Sigmoid colon (tissue), 7 donors: ENCODE measurements around the gene MIB1. TPM values are rescaled to one million over a fixed set of nuclear protein-coding genes. Genes with fewer than 3 reads are reported as not detected.

ENCODE experiments used
- DNase-seq: peaks from one replicate; pipeline ENCODE4 v3.0.0-alpha.2; 2019
- H3K27ac ChIP-seq, 4 donors: fragments of 200-600 bp; sonication (generic); one replicate each; pipeline ENCODE4 v1.5.1; 2016 to 2019; ENCODE audit warnings: mild to moderate bottlenecking in 1 of 4
- H3K27me3 ChIP-seq, 3 donors: fragments of 200-600 bp; sonication (generic); one replicate each; pipeline ENCODE4 v1.5.1; 2019; ENCODE audit warnings: mild to moderate bottlenecking in 1 of 3
- H3K36me3 ChIP-seq, 4 donors: fragments of 200-600 bp; sonication (generic); one replicate each; pipeline ENCODE4 v1.5.1; 2016 to 2019
- H3K4me1 ChIP-seq, 4 donors: fragments of 200-600 bp; sonication (generic); one replicate each; pipeline ENCODE4 v1.5.1; 2017 to 2019
- H3K4me3 ChIP-seq, 4 donors: fragments of 200-600 bp; sonication (generic); one replicate each; pipeline ENCODE4 v1.5.1; 2017 to 2019; ENCODE audit warnings: mild to moderate bottlenecking in 2 of 4, moderate library complexity in 1 of 4
- H3K9me3 ChIP-seq, 4 donors: fragments of 200-600 bp in 3 of 4; sonication (generic) in 3 of 4; one replicate each; pipeline versions ENCODE4 v1.5.1 to v1.6.1; 2013 to 2019
- EP300 ChIP-seq, 4 donors: sonication (generic); formaldehyde crosslinking; IDR thresholded peaks; one replicate each; pipeline ENCODE4 v1.6.1; 2017; ENCODE audit warnings: antibody characterized with exemption in 4 of 4
- POLR2A ChIP-seq, 2 donors: fragments of 450-650 bp; IDR thresholded peaks; one replicate each; pipeline ENCODE4 v1.6.1; 2016; ENCODE audit warnings: antibody characterized with exemption in 2 of 2, mild to moderate bottlenecking in 2 of 2, moderate library complexity in 2 of 2
- POLR2AphosphoS5 ChIP-seq, 4 donors: sonication (generic); formaldehyde crosslinking; IDR thresholded peaks; one replicate each; pipeline ENCODE4 v1.6.1; 2017; ENCODE audit warnings: antibody characterized with exemption in 4 of 4
- WGBS, 2 donors: extraction: QIAGEN DNeasy Blood & Tissue Kit; methylation state at CpG; one replicate each; pipeline ENCODE4 v1.1.7; 2013; 5-methylcytosine and 5-hydroxymethylcytosine counted together
- intact Hi-C: fragments of 100-400 bp; cut with DNase I; formaldehyde crosslinking; loops from one replicate; pipeline ENCODE4 v1.15.1; 2023
- polyA plus RNA-seq, 3 donors: library from polyadenylated mRNA; stranded (reverse); fragments of 200-250 nt; gene quantifications; one replicate each; pipeline ENCODE4 v1.2.3, GENCODE V29; 2013
- total RNA-seq, 4 donors: library from RNA; depleted of rRNA; stranded (reverse); fragments of >200 nt; gene quantifications; one replicate each; pipeline ENCODE4 v1.1.0, GENCODE V29; 2016
- TF ChIP-seq, protein P1 (sequence below), 4 experiments: fragments of 450-650 bp in 3 of 4; fragments of 200-600 bp in 1 of 4; IDR thresholded peaks; one replicate each; pipeline ENCODE4 v1.5.1; 2016 to 2019; ENCODE audit warnings: antibody characterized with exemption in 4 of 4, mild to moderate bottlenecking in 3 of 4, moderate library complexity in 2 of 4
- donor health status: healthy with polysubstance abuse.
- donor health status: Bipolar disorder and iron deficiency.
- donor health status: healthy.

Gene MIB1
- total and polyA plus RNA-seq, 7 donors, result 4.2 to 45.7 (median 31.9) TPM

- no peak overlapping the region for H3K4me3 ChIP-seq
- H3K27ac ChIP-seq, result no peak overlapping the region
- TF ChIP-seq POLR2AphosphoS5 (IDR thresholded peaks at IDR 0.05) (no peak), POLR2A (IDR thresholded peaks at IDR 0.05) (no peak), EP300 (IDR thresholded peaks at IDR 0.05) (no peak)
- TF ChIP-seq, protein P1, sequence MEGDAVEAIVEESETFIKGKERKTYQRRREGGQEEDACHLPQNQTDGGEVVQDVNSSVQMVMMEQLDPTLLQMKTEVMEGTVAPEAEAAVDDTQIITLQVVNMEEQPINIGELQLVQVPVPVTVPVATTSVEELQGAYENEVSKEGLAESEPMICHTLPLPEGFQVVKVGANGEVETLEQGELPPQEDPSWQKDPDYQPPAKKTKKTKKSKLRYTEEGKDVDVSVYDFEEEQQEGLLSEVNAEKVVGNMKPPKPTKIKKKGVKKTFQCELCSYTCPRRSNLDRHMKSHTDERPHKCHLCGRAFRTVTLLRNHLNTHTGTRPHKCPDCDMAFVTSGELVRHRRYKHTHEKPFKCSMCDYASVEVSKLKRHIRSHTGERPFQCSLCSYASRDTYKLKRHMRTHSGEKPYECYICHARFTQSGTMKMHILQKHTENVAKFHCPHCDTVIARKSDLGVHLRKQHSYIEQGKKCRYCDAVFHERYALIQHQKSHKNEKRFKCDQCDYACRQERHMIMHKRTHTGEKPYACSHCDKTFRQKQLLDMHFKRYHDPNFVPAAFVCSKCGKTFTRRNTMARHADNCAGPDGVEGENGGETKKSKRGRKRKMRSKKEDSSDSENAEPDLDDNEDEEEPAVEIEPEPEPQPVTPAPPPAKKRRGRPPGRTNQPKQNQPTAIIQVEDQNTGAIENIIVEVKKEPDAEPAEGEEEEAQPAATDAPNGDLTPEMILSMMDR (IDR thresholded peaks at IDR 0.05), result no peak
- no peak for DNase-seq
- H3K9me3 ChIP-seq, result no peaks in the 10 kb centered on the region
- peaks cover 0 to 47% (median 7%) of the 10 kb centered on the region in 4 donors for H3K36me3 ChIP-seq
- 97% methylated on average over 3 of the region's 3 CpGs for WGBS, 2 donors
- H3K4me1 ChIP-seq, result peaks cover 0 to 5% (median 0%) of the 10 kb centered on the region in 4 donors
- H3K27me3 ChIP-seq, result no peaks in the 10 kb centered on the region
- intact Hi-C loops, result no loop called here
These were observed 114.8 kb downstream of the MIB1 start for GRCh38 chr18:21855432-21855831.

DNA sequence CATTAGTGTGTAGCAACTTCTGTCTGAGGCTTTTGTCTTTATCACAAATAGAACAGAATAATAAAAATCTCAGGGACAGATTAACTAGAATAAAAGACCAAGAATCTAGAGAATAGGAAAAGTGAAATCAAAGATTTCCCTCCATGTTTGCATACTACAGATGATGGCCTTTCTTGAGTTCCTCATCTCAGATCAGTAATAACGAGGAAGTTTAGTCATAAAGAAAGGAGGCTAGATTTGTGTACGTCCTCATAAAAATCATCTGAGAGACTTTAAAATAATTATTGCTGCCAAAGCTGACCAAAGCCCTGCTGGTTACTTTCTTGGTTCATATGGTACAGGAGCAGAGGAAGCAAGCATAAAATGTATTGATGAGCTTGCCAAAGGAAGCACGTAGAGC lies 117.3 kb downstream of the MIB1 start:
- TF ChIP-seq POLR2AphosphoS5 (IDR thresholded peaks at IDR 0.05) (no peak), EP300 (IDR thresholded peaks at IDR 0.05) (no peak), POLR2A (IDR thresholded peaks at IDR 0.05) (no peak)
- TF ChIP-seq, protein P1 (IDR thresholded peaks at IDR 0.05), result no peak
- no peak overlapping the region for H3K27ac ChIP-seq
- WGBS, 2 donors, result 78 to 79% methylated on average over 3 of the region's 3 CpGs
- no peaks in the 10 kb centered on the region for H3K9me3 ChIP-seq
- intact Hi-C loops, result no loop called here
- no peak overlapping the region for H3K4me3 ChIP-seq
- no peak for DNase-seq
- no peaks in the 10 kb centered on the region for H3K4me1 ChIP-seq
- H3K36me3 ChIP-seq, result peaks cover 0 to 69% (median 7%) of the 10 kb centered on the region in 4 donors
- H3K27me3 ChIP-seq, result no peaks in the 10 kb centered on the region

GRCh38 chr18:21858544-21858943 lies 118.0 kb downstream of the MIB1 start:
- no peaks in the 10 kb centered on the region for H3K9me3 ChIP-seq
- no peak overlapping the region for H3K27ac ChIP-seq
- no peaks in the 10 kb centered on the region for H3K4me1 ChIP-seq
- TF ChIP-seq, protein P1 (IDR thresholded peaks at IDR 0.05), result no peak
- TF ChIP-seq POLR2A (IDR thresholded peaks at IDR 0.05) (no peak), POLR2AphosphoS5 (IDR thresholded peaks at IDR 0.05) (no peak), EP300 (IDR thresholded peaks at IDR 0.05) (no peak)
- intact Hi-C loops, result no loop called here
- no peaks in the 10 kb centered on the region for H3K27me3 ChIP-seq
- no peak overlapping the region for H3K4me3 ChIP-seq
- 86 to 88% methylated on average over 1 of the region's 1 CpG for WGBS, 2 donors
- DNase-seq, result no peak
- H3K36me3 ChIP-seq, result peaks cover 0 to 75% (median 7%) of the 10 kb centered on the region in 4 donors

DNA sequence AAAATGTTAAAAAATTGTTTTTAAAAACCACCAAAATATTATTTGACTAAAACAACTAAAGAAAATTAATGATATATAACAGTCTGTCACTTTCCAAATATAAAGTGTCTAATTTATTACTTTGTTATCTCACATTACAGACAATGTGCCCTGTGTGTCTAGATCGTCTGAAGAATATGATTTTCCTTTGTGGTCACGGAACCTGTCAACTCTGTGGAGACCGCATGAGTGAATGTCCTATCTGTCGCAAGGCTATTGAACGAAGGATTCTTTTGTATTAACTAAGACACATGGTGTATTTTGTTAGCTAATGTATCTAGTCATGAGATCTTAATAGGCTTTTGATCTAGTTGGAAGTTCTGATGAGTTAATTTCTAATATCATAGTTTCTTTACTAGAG lies 123.8 kb downstream of the MIB1 start:
- no peaks in the 10 kb centered on the region for H3K4me1 ChIP-seq
- DNase-seq, result no peak
- no peak overlapping the region for H3K4me3 ChIP-seq
- H3K36me3 ChIP-seq, result peaks cover 0 to 77% (median 6%) of the 10 kb centered on the region in 4 donors
- intact Hi-C loops, result no loop called here
- no peaks in the 10 kb centered on the region for H3K9me3 ChIP-seq
- WGBS, 2 donors, result 92 to 96% methylated on average over 5 of the region's 5 CpGs
- TF ChIP-seq POLR2AphosphoS5 (IDR thresholded peaks at IDR 0.05), result no peak
- no peak for TF ChIP-seq POLR2A (IDR thresholded peaks at IDR 0.05)
- TF ChIP-seq EP300 (IDR thresholded peaks at IDR 0.05), result no peak
- TF ChIP-seq, protein P1 (IDR thresholded peaks at IDR 0.05), result no peak
- H3K27me3 ChIP-seq, result no peaks in the 10 kb centered on the region
- H3K27ac ChIP-seq, result no peak overlapping the region

- Histone ChIP-seq H3K4me1 (no peaks in the 10 kb centered on the region), H3K9me3 (no peaks in the 10 kb centered on the region), H3K27me3 (no peaks in the 10 kb centered on the region), H3K36me3 (peaks cover 0 to 72% (median 6%) of the 10 kb centered on the region in 4 donors), H3K27ac (no peak overlapping the region), H3K4me3 (no peak overlapping the region)
- WGBS, 2 donors, result 69 to 75% methylated on average over 2 of the region's 2 CpGs
- no peak for DNase-seq
- TF ChIP-seq POLR2A (IDR thresholded peaks at IDR 0.05) (no peak), POLR2AphosphoS5 (IDR thresholded peaks at IDR 0.05) (no peak), EP300 (IDR thresholded peaks at IDR 0.05) (no peak)
- TF ChIP-seq, protein P1 (IDR thresholded peaks at IDR 0.05), result no peak
- intact Hi-C loops, result no loop called here
These were observed 124.5 kb downstream of the MIB1 start for GRCh38 chr18:21865043-21865442.
